ENCODE measurements around the gene DDIT3. TPM values are rescaled to one million over a fixed set of nuclear protein-coding genes. Genes with fewer than 3 reads are reported as not detected.
A peak's percentile ranks its signal among the peaks of the same experiment; 100 is the strongest.
"Not testable (repeated sequence)": the region's sequence is repeated elsewhere in the genome, so short reads cannot be mapped to it uniquely, and the experiment has no call there.

The DDIT3 gene
- total and polyA plus RNA-seq, 10 donors = 18.0 to 43.9 (median 23.0) TPM

DNA sequence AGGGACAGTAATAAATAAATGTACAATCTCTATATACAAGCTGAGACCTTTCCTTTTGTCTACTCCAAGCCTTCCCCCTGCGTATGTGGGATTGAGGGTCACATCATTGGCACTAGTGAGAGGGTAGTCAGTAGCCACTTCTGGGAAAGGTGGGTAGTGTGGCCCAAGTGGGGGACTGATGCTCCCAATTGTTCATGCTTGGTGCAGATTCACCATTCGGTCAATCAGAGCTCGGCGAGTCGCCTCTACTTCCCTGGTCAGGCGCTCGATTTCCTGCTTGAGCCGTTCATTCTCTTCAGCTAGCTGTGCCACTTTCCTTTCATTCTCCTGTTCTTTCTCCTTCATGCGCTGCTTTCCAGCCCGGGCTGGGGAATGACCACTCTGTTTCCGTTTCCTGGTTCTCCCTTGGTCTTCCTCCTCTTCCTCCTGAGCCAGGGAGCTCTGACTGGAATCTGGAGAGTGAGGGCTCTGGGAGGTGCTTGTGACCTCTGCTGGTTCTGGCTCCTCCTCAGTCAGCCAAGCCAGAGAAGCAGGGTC, 3.6 kb downstream of the DDIT3 start:
- TF ChIP-seq POLR2A (IDR thresholded peaks at IDR 0.05) (no peak), POLR2AphosphoS5 (IDR thresholded peaks at IDR 0.05) (no peak), CTCF (IDR thresholded peaks at IDR 0.05 in 8 of 11, conservative IDR thresholded peaks at IDR 0.05 in 3 of 11) (no peak)
- intact Hi-C loops (cut with DNase I; ENCODE audit: low total_unique reads) = no loop called here
- H3K4me3 ChIP-seq = no peak overlapping the region
- H3K27ac ChIP-seq = peak overlapping the region in 4 of 8 donors; percentile 4 to 100 (median 30)
- 79 to 95% (median 84%) methylated on average over 11 of the region's 11 CpGs for WGBS, 5 donors
- peaks cover 3 to 72% (median 60%) of the 10 kb centered on the region in 6 donors for H3K36me3 ChIP-seq
- H3K4me1 ChIP-seq = peaks cover 26 to 52% (median 41%) of the 10 kb centered on the region in 6 donors
- no peak for DNase-seq
- no peaks in the 10 kb centered on the region for H3K27me3 ChIP-seq (replicated peaks in 1 of 7)
- no peaks in the 10 kb centered on the region for H3K9me3 ChIP-seq

- no peaks in the 10 kb centered on the region for H3K27me3 ChIP-seq (replicated peaks in 1 of 7)
- 75 to 88% (median 81%) methylated on average over 11 of the region's 11 CpGs for WGBS, 5 donors
- intact Hi-C loops (cut with DNase I; ENCODE audit: low total_unique reads) = no loop called here
- H3K9me3 ChIP-seq = no peaks in the 10 kb centered on the region
- no peak for DNase-seq
- peak overlapping the region in 1 of 8 donors; percentile 7 for H3K27ac ChIP-seq
- peaks cover 20 to 46% (median 35%) of the 10 kb centered on the region in 6 donors for H3K4me1 ChIP-seq
- H3K36me3 ChIP-seq = peaks cover 3 to 79% (median 67%) of the 10 kb centered on the region in 6 donors
- no peak overlapping the region for H3K4me3 ChIP-seq
- no peak for TF ChIP-seq POLR2AphosphoS5 (IDR thresholded peaks at IDR 0.05)
- no peak for TF ChIP-seq CTCF (IDR thresholded peaks at IDR 0.05 in 8 of 11, conservative IDR thresholded peaks at IDR 0.05 in 3 of 11)
Measured at GRCh38 chr12:57515934-57516541, 4.3 kb downstream of the DDIT3 start.

DNA sequence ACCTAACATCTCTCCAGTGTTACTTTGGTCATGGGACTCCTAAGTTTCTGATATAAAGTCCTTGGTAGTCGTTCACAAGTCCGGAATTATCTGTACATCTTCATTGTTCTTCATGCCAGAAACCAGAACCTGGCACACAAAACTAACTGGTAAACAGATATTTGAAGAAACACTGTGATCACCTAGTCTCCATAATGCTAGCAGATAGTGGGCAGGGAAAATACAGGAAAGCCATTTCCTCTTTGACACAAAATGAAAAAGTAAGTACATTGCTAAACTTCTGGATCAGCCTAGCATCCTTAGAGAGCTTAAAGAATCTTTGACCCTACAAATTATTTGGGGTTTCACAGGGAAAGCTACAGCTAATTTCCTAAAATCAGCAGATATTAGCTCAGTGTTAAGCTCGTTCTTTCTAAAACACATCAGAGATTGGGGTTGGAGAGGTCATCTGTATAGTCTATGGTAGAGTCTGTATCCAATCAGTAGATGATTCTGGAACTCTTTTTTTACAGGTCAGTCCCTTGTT, 4.8 kb downstream of the DDIT3 start:
- Histone ChIP-seq H3K4me3 (no peak overlapping the region), H3K27me3 (replicated peaks in 1 of 7) (no peaks in the 10 kb centered on the region), H3K4me1 (peaks cover 17 to 43% (median 32%) of the 10 kb centered on the region in 6 donors), H3K27ac (peak overlapping the region in 2 of 8 donors; percentile 2 to 19), H3K36me3 (peaks cover 3 to 84% (median 71%) of the 10 kb centered on the region in 6 donors), H3K9me3 (no peaks in the 10 kb centered on the region)
- no peak for DNase-seq
- 65 to 92% (median 82%) methylated on average over 3 of the region's 3 CpGs for WGBS, 5 donors
- TF ChIP-seq CTCF (IDR thresholded peaks at IDR 0.05 in 8 of 11, conservative IDR thresholded peaks at IDR 0.05 in 3 of 11) = no peak
- no peak for TF ChIP-seq POLR2AphosphoS5 (IDR thresholded peaks at IDR 0.05)
- TF ChIP-seq POLR2A (IDR thresholded peaks at IDR 0.05) = no peak
- intact Hi-C loops (cut with DNase I; ENCODE audit: low total_unique reads) = no loop called here

DNA sequence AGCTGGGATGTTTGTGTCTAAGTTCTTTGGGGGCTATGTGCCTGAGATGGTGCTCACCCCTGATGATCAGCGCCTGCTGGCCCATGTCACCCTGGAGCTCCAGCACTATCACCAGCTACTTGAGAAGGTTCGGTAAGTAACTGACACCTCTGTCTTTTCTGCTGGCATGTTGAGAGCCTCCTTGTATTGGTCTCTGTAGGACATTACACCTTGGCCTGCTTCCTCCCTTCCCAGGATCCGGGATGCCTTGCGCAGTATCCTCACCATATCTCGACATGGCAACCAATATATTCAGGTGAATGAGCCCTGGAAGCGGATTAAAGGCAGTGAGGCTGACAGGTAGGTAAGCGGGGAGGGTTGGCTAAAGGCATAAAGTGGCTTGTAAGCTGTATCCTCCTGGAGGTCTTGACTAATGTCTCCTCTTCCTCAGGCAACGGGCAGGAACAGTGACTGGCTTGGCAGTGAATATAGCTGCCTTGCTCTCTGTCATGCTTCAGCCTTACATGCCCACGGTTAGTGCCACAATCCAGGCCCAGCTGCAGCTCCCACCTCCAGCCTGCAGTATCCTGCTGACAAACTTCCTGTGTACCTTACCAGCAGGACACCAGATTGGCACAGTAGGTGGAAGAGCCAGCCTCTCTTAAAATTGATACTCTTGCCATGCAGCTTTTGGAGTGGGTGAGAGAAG, 5.5 kb downstream of the DDIT3 start:
- Histone ChIP-seq H3K36me3 (peaks cover 3 to 90% (median 77%) of the 10 kb centered on the region in 6 donors), H3K27ac (peak overlapping the region in 2 of 8 donors; percentile 2 to 19)

GRCh38 chr12:57514246-57514645, 6.1 kb downstream of the DDIT3 start:
- H3K27me3 ChIP-seq (replicated peaks in 1 of 7); H3K4me3 ChIP-seq; intact Hi-C loops (cut with DNase I; ENCODE audit: low total_unique reads); DNase-seq; H3K9me3 ChIP-seq: not testable (repeated sequence)
- H3K4me1 ChIP-seq = peaks cover 14 to 38% (median 26%) of the 10 kb centered on the region in 6 donors
- WGBS, 5 donors = 89 to 97% (median 95%) methylated on average over 9 of the region's 9 CpGs
- peaks cover 3 to 97% (median 83%) of the 10 kb centered on the region in 6 donors for H3K36me3 ChIP-seq
- H3K27ac ChIP-seq = peak overlapping the region in 1 of 8 donors; percentile 19

More for the DNA sequence above, 5.5 kb downstream of the DDIT3 start:
- Histone ChIP-seq H3K4me1 (peaks cover 17 to 43% (median 31%) of the 10 kb centered on the region in 6 donors), H3K27me3 (replicated peaks in 1 of 7) (no peaks in the 10 kb centered on the region), H3K9me3 (no peaks in the 10 kb centered on the region), H3K4me3 (no peak overlapping the region)
- no peak for TF ChIP-seq POLR2A (IDR thresholded peaks at IDR 0.05)
- no peak for TF ChIP-seq CTCF (IDR thresholded peaks at IDR 0.05 in 8 of 11, conservative IDR thresholded peaks at IDR 0.05 in 3 of 11)
- no peak for TF ChIP-seq POLR2AphosphoS5 (IDR thresholded peaks at IDR 0.05)
- DNase-seq = no peak
- 90 to 95% (median 91%) methylated on average over 9 of the region's 9 CpGs for WGBS, 5 donors
- intact Hi-C loops (cut with DNase I; ENCODE audit: low total_unique reads) = no loop called here

- DNase-seq; H3K27me3 ChIP-seq (replicated peaks in 1 of 7); H3K4me3 ChIP-seq; H3K9me3 ChIP-seq; intact Hi-C loops (cut with DNase I; ENCODE audit: low total_unique reads); H3K27ac ChIP-seq: not testable (repeated sequence)
- H3K4me1 ChIP-seq = peaks cover 8 to 32% (median 20%) of the 10 kb centered on the region in 6 donors
- WGBS, 5 donors = 93 to 98% (median 98%) methylated on average over 6 of the region's 6 CpGs
- peaks cover 3 to 100% (median 87%) of the 10 kb centered on the region in 6 donors for H3K36me3 ChIP-seq
Measured at GRCh38 chr12:57513677-57514076, 6.6 kb downstream of the DDIT3 start.

All from spleen (tissue), 11 donors.